HEK293 (cell line): ENCODE measurements around the gene LMTK2.

Experiments
- CTCF ChIP-seq: fragments of 450-650 bp; formaldehyde crosslinking; IDR thresholded peaks from 2 replicates; pipeline ENCODE4 v1.5.1; 2016; ENCODE audit warnings: missing biosample characterization, missing genetic modification characterization
- ZIC2 ChIP-seq: fragments of 450-650 bp; formaldehyde crosslinking; IDR thresholded peaks from 2 replicates; pipeline ENCODE4 v1.5.1; 2016; ENCODE audit warnings: missing biosample characterization, missing genetic modification characterization
- ZNF10 ChIP-seq: fragments of 450-650 bp; formaldehyde crosslinking; IDR thresholded peaks from 2 replicates; pipeline ENCODE4 v1.5.1; 2017; ENCODE audit warnings: missing biosample characterization, missing genetic modification characterization
- TF ChIP-seq, protein P1 (sequence below): fragments of 450-650 bp; formaldehyde crosslinking; IDR thresholded peaks from 2 replicates; pipeline ENCODE4 v1.5.1; 2016; ENCODE audit warnings: missing biosample characterization, missing genetic modification characterization

DNA sequence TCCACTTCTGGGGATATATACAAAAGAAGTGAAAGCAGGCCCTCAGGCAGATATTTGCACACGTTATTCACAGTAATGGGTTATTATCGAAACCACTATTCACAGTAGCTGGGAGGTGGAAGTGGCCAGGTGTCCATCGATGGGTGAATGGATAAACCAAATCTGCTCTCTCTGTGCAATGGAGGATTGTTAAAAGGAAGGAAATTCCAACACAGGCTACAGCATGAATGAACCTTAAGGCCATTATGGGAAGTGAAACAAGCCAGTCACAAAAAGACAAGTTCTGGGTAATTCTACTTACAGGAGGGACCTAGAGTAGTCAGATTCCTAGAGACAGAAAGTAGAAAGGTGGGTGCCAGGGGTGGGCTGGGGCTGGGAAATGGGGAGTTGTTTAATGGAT is 56.1 kb downstream of the LMTK2 start:
- TF ChIP-seq, protein P1, sequence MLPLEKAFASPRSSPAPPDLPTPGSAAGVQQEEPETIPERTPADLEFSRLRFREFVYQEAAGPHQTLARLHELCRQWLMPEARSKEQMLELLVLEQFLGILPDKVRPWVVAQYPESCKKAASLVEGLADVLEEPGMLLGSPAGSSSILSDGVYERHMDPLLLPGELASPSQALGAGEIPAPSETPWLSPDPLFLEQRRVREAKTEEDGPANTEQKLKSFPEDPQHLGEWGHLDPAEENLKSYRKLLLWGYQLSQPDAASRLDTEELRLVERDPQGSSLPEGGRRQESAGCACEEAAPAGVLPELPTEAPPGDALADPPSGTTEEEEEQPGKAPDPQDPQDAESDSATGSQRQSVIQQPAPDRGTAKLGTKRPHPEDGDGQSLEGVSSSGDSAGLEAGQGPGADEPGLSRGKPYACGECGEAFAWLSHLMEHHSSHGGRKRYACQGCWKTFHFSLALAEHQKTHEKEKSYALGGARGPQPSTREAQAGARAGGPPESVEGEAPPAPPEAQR: no peak
- TF ChIP-seq ZIC2 (tag by site-specific recombination) (no peak), CTCF (tag by site-specific recombination) (no peak), ZNF10 (no peak)
